ENCODE data around the gene MAP4K3.
A peak's percentile ranks its signal among the peaks of the same experiment; 100 is the strongest.

The MAP4K3 gene

DNA sequence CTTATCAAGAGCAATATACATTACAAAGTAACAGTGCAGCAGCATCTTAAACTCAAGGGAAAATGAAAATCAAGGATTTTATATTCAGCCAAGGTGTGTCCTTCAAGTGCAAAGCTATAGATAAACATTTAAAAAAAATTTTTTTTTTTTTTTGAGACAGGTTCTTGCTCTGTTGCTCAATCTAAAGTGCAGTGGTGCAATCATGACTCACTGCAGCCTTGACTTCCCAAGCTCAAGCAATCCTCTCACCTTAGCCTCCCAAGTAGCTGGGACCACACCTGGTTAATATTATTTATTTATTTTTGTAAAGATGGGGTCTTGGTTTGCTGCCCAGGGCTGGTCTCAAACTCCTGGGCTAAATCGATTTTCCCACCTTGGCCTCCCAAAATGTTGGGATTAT, 202.3 kb downstream of the MAP4K3 start:
- Histone ChIP-seq H3K4me1 (ENCODE audit: control insufficient read depth in 1 of 2, insufficient read depth in 2 of 2, low read length in 2 of 2) (peaks cover 0 to under 1% of the 10 kb centered on the region in 2 donors), H3K4me3 (ENCODE audit: low read depth in 1 of 2, low read length in 2 of 2) (no peak overlapping the region), H3K27me3 (ENCODE audit: control insufficient read depth in 1 of 2, insufficient read depth in 2 of 2, low read length in 2 of 2) (no peaks in the 10 kb centered on the region), H3K27ac (ENCODE audit: low read depth, low read length) (no peak overlapping the region), H3K9ac (ENCODE audit: low read depth in 1 of 2, low read length in 2 of 2) (no peak overlapping the region), H3K9me3 (ENCODE audit: control insufficient read depth in 1 of 2, low read length in 2 of 2) (no peaks in the 10 kb centered on the region), H3K36me3 (ENCODE audit: control insufficient read depth in 1 of 2, insufficient read depth in 2 of 2, low read length in 2 of 2) (no peaks in the 10 kb centered on the region)

DNA sequence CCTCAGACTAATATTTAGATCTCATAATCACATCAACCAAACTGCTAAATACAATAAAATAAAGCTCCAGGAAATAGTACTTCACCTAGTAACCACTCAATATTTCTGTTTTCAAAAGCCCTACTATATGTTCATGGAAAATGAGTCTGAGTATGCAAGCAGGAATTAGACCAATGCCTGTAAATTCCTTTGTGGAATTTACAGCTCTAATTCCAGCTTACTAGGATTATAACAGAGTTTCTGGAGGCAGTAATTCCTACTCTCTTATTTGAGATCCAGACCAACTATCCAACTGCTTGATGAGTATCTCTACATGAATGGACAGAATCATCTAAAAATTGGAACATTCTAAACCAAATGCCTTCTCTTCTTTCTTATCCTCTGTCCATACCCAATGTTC, 204.9 kb downstream of the MAP4K3 start:
- Histone ChIP-seq H3K9me3 (ENCODE audit: control insufficient read depth in 1 of 2, low read length in 2 of 2) (no peaks in the 10 kb centered on the region), H3K9ac (ENCODE audit: low read depth in 1 of 2, low read length in 2 of 2) (no peak overlapping the region), H3K36me3 (ENCODE audit: control insufficient read depth in 1 of 2, insufficient read depth in 2 of 2, low read length in 2 of 2) (no peaks in the 10 kb centered on the region), H3K27ac (ENCODE audit: low read depth, low read length) (no peak overlapping the region), H3K4me1 (ENCODE audit: control insufficient read depth in 1 of 2, insufficient read depth in 2 of 2, low read length in 2 of 2) (peaks cover 12 to 13% of the 10 kb centered on the region in 2 donors), H3K27me3 (ENCODE audit: control insufficient read depth in 1 of 2, insufficient read depth in 2 of 2, low read length in 2 of 2) (no peaks in the 10 kb centered on the region), H3K4me3 (ENCODE audit: low read depth in 1 of 2, low read length in 2 of 2) (no peak overlapping the region)

DNA sequence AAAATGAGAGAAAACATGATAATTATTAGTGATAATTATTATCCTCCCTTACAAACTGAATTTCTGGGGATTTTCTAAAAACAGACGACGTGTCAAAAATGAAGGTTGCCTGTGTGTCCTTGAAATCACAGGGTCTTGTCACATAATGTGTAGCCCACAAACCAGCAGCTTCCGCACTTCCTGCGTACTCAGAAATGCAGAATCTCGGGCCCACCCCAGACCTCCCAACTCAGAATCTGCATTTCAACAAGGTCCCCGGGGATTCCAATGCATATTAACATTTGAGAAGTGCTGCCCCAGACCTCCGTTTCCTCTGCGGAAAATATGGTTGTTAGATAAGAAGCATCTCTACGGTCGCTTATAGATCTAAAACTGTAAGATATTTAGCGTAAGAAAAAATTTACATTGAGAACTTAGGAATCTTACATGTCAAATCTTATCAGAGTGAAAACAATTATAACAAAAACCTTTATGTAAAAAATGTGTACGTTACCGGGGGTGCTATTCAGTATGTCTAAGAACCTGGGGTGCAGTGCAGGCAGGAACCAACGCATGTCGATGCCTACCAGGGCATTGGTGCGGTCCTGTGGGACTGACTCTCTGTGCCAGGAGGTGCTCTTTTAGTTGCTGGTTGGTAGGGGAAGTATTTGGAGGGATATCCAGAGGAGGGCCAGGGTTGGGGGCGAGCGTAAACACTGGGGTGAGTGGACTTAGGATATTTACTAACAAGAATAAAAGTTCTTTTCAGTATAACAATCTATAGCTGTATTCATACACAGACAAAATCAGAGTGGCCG, 208.5 kb downstream of the MAP4K3 start:
- Histone ChIP-seq H3K9me3 (ENCODE audit: control insufficient read depth in 1 of 2, low read length in 2 of 2) (no peaks in the 10 kb centered on the region), H3K27ac (ENCODE audit: low read depth, low read length) (no peak overlapping the region), H3K27me3 (ENCODE audit: control insufficient read depth in 1 of 2, insufficient read depth in 2 of 2, low read length in 2 of 2) (no peaks in the 10 kb centered on the region), H3K4me1 (ENCODE audit: control insufficient read depth in 1 of 2, insufficient read depth in 2 of 2, low read length in 2 of 2) (peaks cover 12 to 13% of the 10 kb centered on the region in 2 donors), H3K36me3 (ENCODE audit: control insufficient read depth in 1 of 2, insufficient read depth in 2 of 2, low read length in 2 of 2) (no peaks in the 10 kb centered on the region), H3K4me3 (ENCODE audit: low read depth in 1 of 2, low read length in 2 of 2) (peak overlapping the region; percentile 32 to 44), H3K9ac (ENCODE audit: low read depth in 1 of 2, low read length in 2 of 2) (peak overlapping the region in 1 of 2 donors; percentile 35)

DNA sequence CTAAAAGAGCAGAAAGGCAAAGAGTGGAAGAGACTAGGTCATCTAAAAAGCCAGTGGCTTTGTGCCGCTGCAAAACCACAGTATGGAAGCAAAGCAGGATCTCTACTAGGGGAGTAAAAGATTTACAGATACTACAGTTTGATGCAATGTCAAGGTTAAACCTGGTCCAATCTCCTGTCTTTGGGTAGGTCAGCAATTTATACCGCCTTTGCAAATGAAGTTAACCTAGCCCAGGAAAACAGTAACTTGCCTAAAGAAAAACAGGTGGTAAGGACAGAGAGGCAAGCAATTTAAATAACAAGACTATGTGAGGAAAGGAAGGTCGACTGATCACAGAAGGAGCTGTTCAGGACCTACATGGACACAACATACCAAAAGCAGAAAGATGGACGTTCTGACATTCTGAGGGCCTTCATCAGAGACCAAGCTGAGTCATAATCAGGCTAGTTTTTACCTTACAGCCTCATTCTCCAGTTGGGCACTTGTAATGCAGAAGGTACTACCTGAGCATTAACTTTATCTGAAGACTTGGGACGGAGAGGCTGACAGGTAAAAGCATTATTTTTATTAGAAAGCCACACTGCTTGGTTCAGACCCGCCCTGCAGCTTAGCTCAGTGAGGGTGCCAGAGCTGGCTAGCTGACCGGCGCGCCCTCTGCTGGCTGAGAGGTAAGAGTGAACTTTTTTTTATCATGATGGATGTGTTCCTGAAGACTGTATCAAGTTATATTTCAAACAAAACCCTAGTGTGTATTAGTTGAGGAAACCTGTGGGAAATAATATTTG, 209.3 kb downstream of the MAP4K3 start:
- Histone ChIP-seq H3K9ac (ENCODE audit: low read depth in 1 of 2, low read length in 2 of 2) (no peak overlapping the region), H3K36me3 (ENCODE audit: control insufficient read depth in 1 of 2, insufficient read depth in 2 of 2, low read length in 2 of 2) (no peaks in the 10 kb centered on the region), H3K4me3 (ENCODE audit: low read depth in 1 of 2, low read length in 2 of 2) (peak overlapping the region; percentile 32 to 44), H3K4me1 (ENCODE audit: control insufficient read depth in 1 of 2, insufficient read depth in 2 of 2, low read length in 2 of 2) (peaks cover 12 to 13% of the 10 kb centered on the region in 2 donors), H3K27me3 (ENCODE audit: control insufficient read depth in 1 of 2, insufficient read depth in 2 of 2, low read length in 2 of 2) (no peaks in the 10 kb centered on the region), H3K27ac (ENCODE audit: low read depth, low read length) (no peak overlapping the region), H3K9me3 (ENCODE audit: control insufficient read depth in 1 of 2, low read length in 2 of 2) (no peaks in the 10 kb centered on the region)

DNA sequence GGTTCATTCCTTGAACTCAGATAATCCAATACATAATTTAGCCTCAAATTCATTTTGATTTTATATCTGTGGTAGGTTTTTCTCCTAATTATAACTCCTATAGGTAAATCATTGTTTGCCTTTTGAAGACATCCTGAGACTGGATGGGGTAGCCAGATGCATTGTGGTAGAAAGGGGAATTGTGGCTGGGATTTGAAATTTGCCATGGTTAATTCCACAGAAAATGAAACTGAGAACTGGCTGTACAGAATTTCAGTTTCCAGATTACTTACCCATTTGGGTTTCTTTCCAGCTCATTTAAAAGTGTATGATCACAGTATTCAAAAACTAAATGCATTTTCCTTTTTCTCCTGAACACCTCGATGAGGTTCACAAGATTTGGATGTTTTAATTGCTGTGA, 211.5 kb downstream of the MAP4K3 start:
- Histone ChIP-seq H3K36me3 (ENCODE audit: control insufficient read depth in 1 of 2, insufficient read depth in 2 of 2, low read length in 2 of 2) (no peaks in the 10 kb centered on the region), H3K9ac (ENCODE audit: low read depth in 1 of 2, low read length in 2 of 2) (no peak overlapping the region), H3K27ac (ENCODE audit: low read depth, low read length) (no peak overlapping the region), H3K9me3 (ENCODE audit: control insufficient read depth in 1 of 2, low read length in 2 of 2) (no peaks in the 10 kb centered on the region), H3K27me3 (ENCODE audit: control insufficient read depth in 1 of 2, insufficient read depth in 2 of 2, low read length in 2 of 2) (no peaks in the 10 kb centered on the region), H3K4me3 (ENCODE audit: low read depth in 1 of 2, low read length in 2 of 2) (no peak overlapping the region), H3K4me1 (ENCODE audit: control insufficient read depth in 1 of 2, insufficient read depth in 2 of 2, low read length in 2 of 2) (peaks cover 12 to 13% of the 10 kb centered on the region in 2 donors)

DNA sequence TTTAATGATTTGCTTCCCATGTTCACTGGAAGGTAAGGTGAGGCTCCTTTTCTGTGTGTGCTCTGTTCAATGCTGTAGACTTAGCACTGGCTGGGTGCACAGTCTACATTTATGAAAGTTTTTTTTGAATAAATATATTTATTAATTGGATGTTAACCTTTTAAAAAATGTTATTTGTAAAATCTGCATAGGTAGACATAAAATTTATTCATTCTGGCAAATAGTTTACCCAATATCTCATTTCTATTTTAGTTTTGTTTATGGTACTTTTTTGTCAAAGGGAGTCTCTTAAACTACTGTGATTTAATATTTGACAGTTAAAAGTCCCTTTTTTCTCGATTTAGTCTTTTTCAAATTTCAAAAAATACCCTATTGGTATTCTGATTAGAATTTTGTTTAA, 213.2 kb downstream of the MAP4K3 start:
- no peaks in the 10 kb centered on the region for H3K27me3 ChIP-seq (ENCODE audit: control insufficient read depth in 1 of 2, insufficient read depth in 2 of 2, low read length in 2 of 2)
- H3K27ac ChIP-seq (ENCODE audit: low read depth, low read length): no peak overlapping the region
- no peaks in the 10 kb centered on the region for H3K9me3 ChIP-seq (ENCODE audit: control insufficient read depth in 1 of 2, low read length in 2 of 2)
- no peaks in the 10 kb centered on the region for H3K36me3 ChIP-seq (ENCODE audit: control insufficient read depth in 1 of 2, insufficient read depth in 2 of 2, low read length in 2 of 2)
- H3K9ac ChIP-seq (ENCODE audit: low read depth in 1 of 2, low read length in 2 of 2): no peak overlapping the region
- H3K4me3 ChIP-seq (ENCODE audit: low read depth in 1 of 2, low read length in 2 of 2): no peak overlapping the region
- peaks cover 6 to 7% of the 10 kb centered on the region in 2 donors for H3K4me1 ChIP-seq (ENCODE audit: control insufficient read depth in 1 of 2, insufficient read depth in 2 of 2, low read length in 2 of 2)

DNA sequence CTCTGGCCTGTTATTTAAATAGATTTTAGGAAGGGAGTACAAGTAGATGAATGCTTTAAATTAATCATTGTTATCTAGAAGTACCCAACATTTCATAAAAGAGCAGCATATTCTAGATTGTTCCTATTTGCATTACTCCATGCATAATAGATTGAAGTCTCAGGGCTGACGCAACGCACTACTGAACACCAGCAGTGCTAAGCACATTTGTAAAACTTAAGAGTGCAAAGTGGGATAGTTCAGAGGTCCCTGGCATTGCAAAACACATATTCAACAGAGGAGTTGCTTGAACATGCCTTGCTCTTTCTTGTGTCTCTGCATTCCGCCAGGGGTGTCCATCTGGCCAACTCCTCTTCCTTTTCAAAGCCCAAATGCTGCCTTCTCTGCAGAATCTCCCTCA, 215.6 kb downstream of the MAP4K3 start:
- Histone ChIP-seq H3K27ac (ENCODE audit: low read depth, low read length) (no peak overlapping the region), H3K9ac (ENCODE audit: low read depth in 1 of 2, low read length in 2 of 2) (no peak overlapping the region), H3K36me3 (ENCODE audit: control insufficient read depth in 1 of 2, insufficient read depth in 2 of 2, low read length in 2 of 2) (no peaks in the 10 kb centered on the region), H3K4me3 (ENCODE audit: low read depth in 1 of 2, low read length in 2 of 2) (no peak overlapping the region), H3K4me1 (ENCODE audit: control insufficient read depth in 1 of 2, insufficient read depth in 2 of 2, low read length in 2 of 2) (no peaks in the 10 kb centered on the region), H3K9me3 (ENCODE audit: control insufficient read depth in 1 of 2, low read length in 2 of 2) (no peaks in the 10 kb centered on the region), H3K27me3 (ENCODE audit: control insufficient read depth in 1 of 2, insufficient read depth in 2 of 2, low read length in 2 of 2) (no peaks in the 10 kb centered on the region)

DNA sequence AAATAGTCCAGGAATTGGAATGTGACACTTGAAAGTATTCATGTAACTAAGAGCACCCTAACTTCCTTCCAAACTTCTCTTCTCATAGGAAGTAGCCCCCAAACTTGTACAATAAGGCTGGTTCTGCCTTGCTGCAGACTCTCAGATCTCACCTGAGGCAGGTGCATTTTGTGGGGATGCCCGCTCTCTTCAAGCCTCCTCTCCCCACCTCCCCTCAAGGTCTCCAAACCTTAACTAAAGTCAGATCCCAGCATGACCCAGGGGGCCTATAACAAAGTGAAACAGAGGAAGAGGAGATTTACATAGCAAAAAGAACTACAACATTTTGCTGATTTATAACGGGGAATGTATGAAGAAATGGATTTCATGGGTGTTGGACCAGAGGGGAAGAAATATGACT, 216.9 kb downstream of the MAP4K3 start:
- Histone ChIP-seq H3K4me1 (ENCODE audit: control insufficient read depth in 1 of 2, insufficient read depth in 2 of 2, low read length in 2 of 2) (no peaks in the 10 kb centered on the region), H3K9me3 (ENCODE audit: control insufficient read depth in 1 of 2, low read length in 2 of 2) (no peaks in the 10 kb centered on the region), H3K9ac (ENCODE audit: low read depth in 1 of 2, low read length in 2 of 2) (no peak overlapping the region), H3K27me3 (ENCODE audit: control insufficient read depth in 1 of 2, insufficient read depth in 2 of 2, low read length in 2 of 2) (no peaks in the 10 kb centered on the region), H3K36me3 (ENCODE audit: control insufficient read depth in 1 of 2, insufficient read depth in 2 of 2, low read length in 2 of 2) (no peaks in the 10 kb centered on the region), H3K4me3 (ENCODE audit: low read depth in 1 of 2, low read length in 2 of 2) (no peak overlapping the region), H3K27ac (ENCODE audit: low read depth, low read length) (no peak overlapping the region)

DNA sequence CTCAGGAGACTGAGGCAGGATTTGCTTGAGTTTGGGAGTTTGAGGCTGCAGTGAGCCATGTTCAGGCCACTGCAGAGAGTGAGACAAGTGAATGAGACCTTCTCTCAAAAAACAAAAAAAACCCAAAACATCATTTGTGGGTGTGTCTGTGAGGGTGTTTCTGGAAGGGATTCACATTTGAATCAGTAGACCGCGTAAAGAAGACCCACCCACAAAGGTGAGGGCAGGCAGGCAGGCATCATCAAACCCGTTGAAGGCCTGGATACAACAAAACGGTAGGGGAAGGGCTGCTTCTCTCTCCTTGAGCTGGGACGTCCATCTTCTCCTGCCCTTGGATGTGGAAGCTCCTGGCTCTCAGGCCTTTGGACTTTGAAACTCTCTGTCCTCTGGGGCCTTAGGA, 218.7 kb downstream of the MAP4K3 start:
- Histone ChIP-seq H3K27ac (ENCODE audit: low read depth, low read length) (no peak overlapping the region), H3K9me3 (ENCODE audit: control insufficient read depth in 1 of 2, low read length in 2 of 2) (no peaks in the 10 kb centered on the region), H3K4me1 (ENCODE audit: control insufficient read depth in 1 of 2, insufficient read depth in 2 of 2, low read length in 2 of 2) (no peaks in the 10 kb centered on the region), H3K27me3 (ENCODE audit: control insufficient read depth in 1 of 2, insufficient read depth in 2 of 2, low read length in 2 of 2) (no peaks in the 10 kb centered on the region), H3K36me3 (ENCODE audit: control insufficient read depth in 1 of 2, insufficient read depth in 2 of 2, low read length in 2 of 2) (no peaks in the 10 kb centered on the region), H3K9ac (ENCODE audit: low read depth in 1 of 2, low read length in 2 of 2) (no peak overlapping the region), H3K4me3 (ENCODE audit: low read depth in 1 of 2, low read length in 2 of 2) (no peak overlapping the region)

DNA sequence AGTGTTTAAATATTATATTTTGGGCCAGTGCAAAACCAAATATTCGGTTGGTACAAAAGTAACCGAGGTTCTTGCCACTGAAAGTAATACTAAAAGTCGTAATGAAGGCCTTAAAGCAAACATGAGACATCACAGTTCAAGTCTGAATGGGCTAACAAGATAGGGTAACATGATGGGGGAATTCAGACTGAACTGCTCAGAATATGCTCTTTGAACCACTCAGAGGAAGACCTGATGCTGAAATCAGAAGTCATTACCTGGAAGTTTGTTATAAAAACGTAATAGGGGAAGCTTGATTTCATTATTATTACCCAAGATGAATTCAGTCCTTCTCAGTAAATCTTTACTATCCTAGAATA, 219.9 kb downstream of the MAP4K3 start:
- no peak overlapping the region for H3K27ac ChIP-seq (ENCODE audit: low read depth, low read length)
- no peaks in the 10 kb centered on the region for H3K36me3 ChIP-seq (ENCODE audit: control insufficient read depth in 1 of 2, insufficient read depth in 2 of 2, low read length in 2 of 2)
- H3K4me3 ChIP-seq (ENCODE audit: low read depth in 1 of 2, low read length in 2 of 2): no peak overlapping the region
- no peaks in the 10 kb centered on the region for H3K9me3 ChIP-seq (ENCODE audit: control insufficient read depth in 1 of 2, low read length in 2 of 2)
- no peaks in the 10 kb centered on the region for H3K4me1 ChIP-seq (ENCODE audit: control insufficient read depth in 1 of 2, insufficient read depth in 2 of 2, low read length in 2 of 2)
- H3K9ac ChIP-seq (ENCODE audit: low read depth in 1 of 2, low read length in 2 of 2): no peak overlapping the region
- no peaks in the 10 kb centered on the region for H3K27me3 ChIP-seq (ENCODE audit: control insufficient read depth in 1 of 2, insufficient read depth in 2 of 2, low read length in 2 of 2)
